ENCODE measurements around the gene PAXX.

The PAXX gene, protein sequence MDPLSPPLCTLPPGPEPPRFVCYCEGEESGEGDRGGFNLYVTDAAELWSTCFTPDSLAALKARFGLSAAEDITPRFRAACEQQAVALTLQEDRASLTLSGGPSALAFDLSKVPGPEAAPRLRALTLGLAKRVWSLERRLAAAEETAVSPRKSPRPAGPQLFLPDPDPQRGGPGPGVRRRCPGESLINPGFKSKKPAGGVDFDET

GRCh38 chr9:136991993-136992818 lies at the start of gene PAXX:
Gene PAXX, plus strand, starts transcription at chr9:136992422. Its CDS starts 22 bp downstream, at chr9:136992444.
- Histone ChIP-seq H3K27me3 (replicated peaks; ENCODE audit: control insufficient read depth, insufficient read depth, low read length) (no peaks in the 10 kb centered on the region), H3K9me3 (ENCODE audit: control insufficient read depth, low read length) (no peaks in the 10 kb centered on the region), H3K36me3 (ENCODE audit: control insufficient read depth, insufficient read depth, low read length, severe bottlenecking) (no peaks in the 10 kb centered on the region), H3K4me1 (ENCODE audit: control insufficient read depth, insufficient read depth, low read length) (peaks cover 18% of the 10 kb centered on the region), H3K9ac (ENCODE audit: low read length) (peak within 1 kb of the TSS; percentile 84), H3K4me3 (ENCODE audit: low read length) (peak within 1 kb of the TSS; percentile 88)
- DNase-seq (ENCODE audit: low read depth) = peak; percentile 97

GRCh38 chr9:136942881-136943230 lies 49.4 kb upstream of the PAXX start:
- DNase-seq (ENCODE audit: low read depth) = no peak
- Histone ChIP-seq H3K36me3 (ENCODE audit: control insufficient read depth, insufficient read depth, low read length, severe bottlenecking) (peaks cover 36% of the 10 kb centered on the region), H3K4me1 (ENCODE audit: control insufficient read depth, insufficient read depth, low read length) (peaks cover 15% of the 10 kb centered on the region), H3K9ac (ENCODE audit: low read length) (peak overlapping the region; percentile 97), H3K9me3 (ENCODE audit: control insufficient read depth, low read length) (no peaks in the 10 kb centered on the region), H3K27me3 (replicated peaks; ENCODE audit: control insufficient read depth, insufficient read depth, low read length) (no peaks in the 10 kb centered on the region), H3K4me3 (ENCODE audit: low read length) (peak overlapping the region; percentile 92)

DNA sequence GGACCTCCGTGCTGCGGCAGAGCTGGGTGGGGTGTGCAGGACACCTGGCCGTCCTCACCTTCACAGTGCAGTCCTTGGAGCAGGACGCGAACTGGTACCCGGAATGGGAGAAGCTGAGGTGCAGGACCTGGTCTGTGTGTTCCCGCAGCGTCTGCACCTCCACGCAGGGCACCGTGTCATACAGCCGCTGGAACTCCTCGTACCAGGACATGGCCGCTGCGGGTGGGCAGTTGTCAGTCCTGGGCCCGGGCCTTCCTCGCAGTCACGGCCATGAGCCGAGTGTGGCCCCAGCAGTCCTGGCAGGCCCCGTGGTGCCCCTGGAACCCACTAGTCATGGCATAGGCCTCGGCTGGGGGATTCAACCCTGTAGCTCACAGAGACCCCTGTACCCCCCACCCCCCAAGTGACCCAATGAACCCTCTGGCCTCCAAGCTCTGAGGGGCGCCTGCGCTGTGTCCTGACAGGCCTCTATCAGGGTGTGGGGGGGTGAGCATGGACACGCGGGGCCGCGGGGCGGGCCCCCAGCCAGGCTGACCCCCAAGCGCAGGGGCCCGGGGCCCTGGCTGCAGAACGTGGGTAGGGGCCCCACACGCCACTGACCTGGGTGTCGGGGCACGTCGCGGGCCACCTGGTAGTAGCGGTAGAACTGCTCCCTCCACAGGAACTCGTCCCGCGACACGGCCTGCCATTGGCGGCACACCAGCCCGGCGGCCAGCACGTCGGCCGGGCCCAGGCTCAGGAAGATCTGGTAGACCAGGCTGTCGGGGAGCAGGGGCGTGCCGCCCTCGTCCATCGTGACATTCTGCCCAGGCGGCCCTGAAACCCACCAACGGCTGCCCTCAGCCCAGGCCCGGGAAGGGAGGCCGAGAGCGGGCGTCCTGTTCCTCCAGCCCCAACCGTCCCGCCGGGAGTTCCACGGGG lies 48.7 kb upstream of the PAXX start:
- no peaks in the 10 kb centered on the region for H3K27me3 ChIP-seq (replicated peaks; ENCODE audit: control insufficient read depth, insufficient read depth, low read length)
- H3K4me3 ChIP-seq (ENCODE audit: low read length) = peak overlapping the region; percentile 92
- H3K36me3 ChIP-seq (ENCODE audit: control insufficient read depth, insufficient read depth, low read length, severe bottlenecking) = peaks cover 36% of the 10 kb centered on the region
- no peaks in the 10 kb centered on the region for H3K9me3 ChIP-seq (ENCODE audit: control insufficient read depth, low read length)
- peak overlapping the region; percentile 97 for H3K9ac ChIP-seq (ENCODE audit: low read length)
- peaks cover 11% of the 10 kb centered on the region for H3K4me1 ChIP-seq (ENCODE audit: control insufficient read depth, insufficient read depth, low read length)
- DNase-seq (ENCODE audit: low read depth) = no peak

DNA sequence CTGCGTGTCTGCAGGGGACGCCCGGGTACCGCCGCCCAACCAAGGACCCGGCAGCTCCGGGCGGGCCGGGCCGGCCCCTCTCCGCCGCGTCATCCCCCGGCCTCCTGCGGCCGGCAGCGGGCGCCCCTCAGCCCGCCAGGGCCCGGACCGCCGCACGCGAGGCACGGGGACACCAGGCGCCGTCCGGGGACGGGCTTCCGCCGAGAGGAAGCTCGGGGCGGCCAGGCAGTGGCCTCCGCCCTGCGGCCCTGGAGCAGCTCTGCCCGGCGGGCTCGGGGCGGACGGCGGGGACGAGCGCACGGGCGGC lies 48.1 kb upstream of the PAXX start:
- Histone ChIP-seq H3K9me3 (ENCODE audit: control insufficient read depth, low read length) (no peaks in the 10 kb centered on the region), H3K9ac (ENCODE audit: low read length) (peak overlapping the region; percentile 97), H3K36me3 (ENCODE audit: control insufficient read depth, insufficient read depth, low read length, severe bottlenecking) (peaks cover 33% of the 10 kb centered on the region), H3K27me3 (replicated peaks; ENCODE audit: control insufficient read depth, insufficient read depth, low read length) (no peaks in the 10 kb centered on the region), H3K4me3 (ENCODE audit: low read length) (peak overlapping the region; percentile 92), H3K4me1 (ENCODE audit: control insufficient read depth, insufficient read depth, low read length) (peaks cover 8% of the 10 kb centered on the region)
- peak; percentile 85 for DNase-seq (ENCODE audit: low read depth)

- Histone ChIP-seq H3K9ac (ENCODE audit: low read length) (peak within 1 kb of the TSS; percentile 97), H3K9me3 (ENCODE audit: control insufficient read depth, low read length) (no peaks in the 10 kb centered on the region), H3K4me3 (ENCODE audit: low read length) (peak within 1 kb of the TSS; percentile 92), H3K4me1 (ENCODE audit: control insufficient read depth, insufficient read depth, low read length) (peaks cover 8% of the 10 kb centered on the region), H3K36me3 (ENCODE audit: control insufficient read depth, insufficient read depth, low read length, severe bottlenecking) (peaks cover 30% of the 10 kb centered on the region), H3K27me3 (replicated peaks; ENCODE audit: control insufficient read depth, insufficient read depth, low read length) (no peaks in the 10 kb centered on the region)
- DNase-seq (ENCODE audit: low read depth) = peak; percentile 99
Measured at GRCh38 chr9:136944519-136945332, 47.5 kb upstream of the PAXX start, which contains the start of the genes C8G and FBXW5. Gene C8G, plus strand, starts transcription at chr9:136945243. Its CDS starts 78 bp downstream, at chr9:136945321. Gene FBXW5, minus strand, starts transcription at chr9:136944738. Its CDS starts 655 bp downstream, at chr9:136944083.

GRCh38 chr9:136945333-136946227 lies 46.6 kb upstream of the PAXX start:
- Histone ChIP-seq H3K36me3 (ENCODE audit: control insufficient read depth, insufficient read depth, low read length, severe bottlenecking) (peaks cover 22% of the 10 kb centered on the region), H3K9ac (ENCODE audit: low read length) (no peak overlapping the region), H3K27me3 (replicated peaks; ENCODE audit: control insufficient read depth, insufficient read depth, low read length) (no peaks in the 10 kb centered on the region), H3K9me3 (ENCODE audit: control insufficient read depth, low read length) (no peaks in the 10 kb centered on the region), H3K4me1 (ENCODE audit: control insufficient read depth, insufficient read depth, low read length) (peaks cover 9% of the 10 kb centered on the region), H3K4me3 (ENCODE audit: low read length) (no peak overlapping the region)
- DNase-seq (ENCODE audit: low read depth) = no peak

GRCh38 chr9:136946228-136947027 lies 45.8 kb upstream of the PAXX start:
- peaks cover 14% of the 10 kb centered on the region for H3K36me3 ChIP-seq (ENCODE audit: control insufficient read depth, insufficient read depth, low read length, severe bottlenecking)
- no peaks in the 10 kb centered on the region for H3K9me3 ChIP-seq (ENCODE audit: control insufficient read depth, low read length)
- no peaks in the 10 kb centered on the region for H3K27me3 ChIP-seq (replicated peaks; ENCODE audit: control insufficient read depth, insufficient read depth, low read length)
- no peak overlapping the region for H3K4me3 ChIP-seq (ENCODE audit: low read length)
- DNase-seq (ENCODE audit: low read depth) = no peak
- H3K4me1 ChIP-seq (ENCODE audit: control insufficient read depth, insufficient read depth, low read length) = peaks cover 9% of the 10 kb centered on the region
- no peak overlapping the region for H3K9ac ChIP-seq (ENCODE audit: low read length)

GRCh38 chr9:136947028-136947891 lies 45.0 kb upstream of the PAXX start:
- Histone ChIP-seq H3K27me3 (replicated peaks; ENCODE audit: control insufficient read depth, insufficient read depth, low read length) (no peaks in the 10 kb centered on the region), H3K9ac (ENCODE audit: low read length) (peak overlapping the region; percentile 12), H3K4me1 (ENCODE audit: control insufficient read depth, insufficient read depth, low read length) (peaks cover 9% of the 10 kb centered on the region), H3K4me3 (ENCODE audit: low read length) (no peak overlapping the region), H3K36me3 (ENCODE audit: control insufficient read depth, insufficient read depth, low read length, severe bottlenecking) (peaks cover 6% of the 10 kb centered on the region), H3K9me3 (ENCODE audit: control insufficient read depth, low read length) (no peaks in the 10 kb centered on the region)
- DNase-seq (ENCODE audit: low read depth) = no peak
